ENCODE measurements around the gene PROX2. TPM values are rescaled to one million over a fixed set of nuclear protein-coding genes. Genes with fewer than 3 reads are reported as not detected.

PROX2 gene
- total RNA-seq, 1 experiment from 2014 or later: not detected

- no peaks in the 10 kb centered on the region for H3K79me2 ChIP-seq (ENCODE audit: low read length)
- ChIA-PET CTCF (no interaction called here), POLR2A (ENCODE audit: unreplicated experiment) (no interaction called here)
- no peak overlapping the region for H3K4me2 ChIP-seq (ENCODE audit: low read length)
- H3K36me3 ChIP-seq (ENCODE audit: low read depth, low read length): no peaks in the 10 kb centered on the region
- H3K27ac ChIP-seq (ENCODE audit: low read length): no peak overlapping the region
- intact Hi-C loops (cut with micrococcal nuclease): no loop called here
- BruUV-seq (replicated peaks): no TSS peak
- H3K4me1 ChIP-seq (ENCODE audit: insufficient read depth, low read length): no peaks in the 10 kb centered on the region
- H2AFZ ChIP-seq (ENCODE audit: low read length): no peak overlapping the region
- no peak overlapping the region for H3K9ac ChIP-seq (ENCODE audit: low read length)
- no peaks in the 10 kb centered on the region for H3K9me3 ChIP-seq (ENCODE audit: low read length)
- no peaks in the 10 kb centered on the region for H4K20me1 ChIP-seq (ENCODE audit: low read length)
- no peaks in the 10 kb centered on the region for H3F3A ChIP-seq (ENCODE audit: low read length, unreplicated experiment)
- no peak for DNase-seq
- no peaks in the 10 kb centered on the region for H3K27me3 ChIP-seq (ENCODE audit: low read length)
- TF ChIP-seq, protein P1, sequence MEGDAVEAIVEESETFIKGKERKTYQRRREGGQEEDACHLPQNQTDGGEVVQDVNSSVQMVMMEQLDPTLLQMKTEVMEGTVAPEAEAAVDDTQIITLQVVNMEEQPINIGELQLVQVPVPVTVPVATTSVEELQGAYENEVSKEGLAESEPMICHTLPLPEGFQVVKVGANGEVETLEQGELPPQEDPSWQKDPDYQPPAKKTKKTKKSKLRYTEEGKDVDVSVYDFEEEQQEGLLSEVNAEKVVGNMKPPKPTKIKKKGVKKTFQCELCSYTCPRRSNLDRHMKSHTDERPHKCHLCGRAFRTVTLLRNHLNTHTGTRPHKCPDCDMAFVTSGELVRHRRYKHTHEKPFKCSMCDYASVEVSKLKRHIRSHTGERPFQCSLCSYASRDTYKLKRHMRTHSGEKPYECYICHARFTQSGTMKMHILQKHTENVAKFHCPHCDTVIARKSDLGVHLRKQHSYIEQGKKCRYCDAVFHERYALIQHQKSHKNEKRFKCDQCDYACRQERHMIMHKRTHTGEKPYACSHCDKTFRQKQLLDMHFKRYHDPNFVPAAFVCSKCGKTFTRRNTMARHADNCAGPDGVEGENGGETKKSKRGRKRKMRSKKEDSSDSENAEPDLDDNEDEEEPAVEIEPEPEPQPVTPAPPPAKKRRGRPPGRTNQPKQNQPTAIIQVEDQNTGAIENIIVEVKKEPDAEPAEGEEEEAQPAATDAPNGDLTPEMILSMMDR (conservative IDR thresholded peaks at IDR 0.05; ENCODE audit: low read depth, low read length): no peak
- TF ChIP-seq EZH2 (IDR thresholded peaks at IDR 0.05; ENCODE audit: low read length, unreplicated experiment) (no peak), EZH2phosphoT487 (IDR thresholded peaks at IDR 0.05; ENCODE audit: borderline replicate concordance, low read length) (no peak)
- ATAC-seq: no peak
- H3K4me3 ChIP-seq (ENCODE audit: low read length): no peak overlapping the region
- no peaks in the 10 kb centered on the region for H3K9me2 ChIP-seq (replicated peaks; ENCODE audit: low read length)
These were observed 20.0 kb downstream of the PROX2 start for GRCh38 chr14:74855945-74856344.

- Histone ChIP-seq H3K4me1 (ENCODE audit: insufficient read depth, low read length) (no peaks in the 10 kb centered on the region), H3K36me3 (ENCODE audit: low read depth, low read length) (no peaks in the 10 kb centered on the region), H3K9me2 (replicated peaks; ENCODE audit: low read length) (no peaks in the 10 kb centered on the region), H3K27ac (ENCODE audit: low read length) (no peak overlapping the region), H3K4me2 (ENCODE audit: low read length) (no peak overlapping the region), H3K27me3 (ENCODE audit: low read length) (no peaks in the 10 kb centered on the region), H3K4me3 (ENCODE audit: low read length) (no peak overlapping the region), H3F3A (ENCODE audit: low read length, unreplicated experiment) (no peaks in the 10 kb centered on the region), H3K9ac (ENCODE audit: low read length) (no peak overlapping the region), H3K9me3 (ENCODE audit: low read length) (no peaks in the 10 kb centered on the region), H3K79me2 (ENCODE audit: low read length) (no peaks in the 10 kb centered on the region), H2AFZ (ENCODE audit: low read length) (no peak overlapping the region), H4K20me1 (ENCODE audit: low read length) (no peaks in the 10 kb centered on the region)
- no TSS peak for BruUV-seq (replicated peaks)
- intact Hi-C loops (cut with micrococcal nuclease): no loop called here
- ChIA-PET CTCF (no interaction called here), POLR2A (ENCODE audit: unreplicated experiment) (interaction anchor here (0.6 kb wide), 1 partner anchor 16 kb away, joined by 5 read pairs; no protein-coding TSS in a partner anchor)
- TF ChIP-seq, protein P1 (conservative IDR thresholded peaks at IDR 0.05; ENCODE audit: low read depth, low read length): no peak
- TF ChIP-seq EZH2 (IDR thresholded peaks at IDR 0.05; ENCODE audit: low read length, unreplicated experiment) (no peak), EZH2phosphoT487 (IDR thresholded peaks at IDR 0.05; ENCODE audit: borderline replicate concordance, low read length) (no peak)
- DNase-seq (no peak), ATAC-seq (no peak)
These were observed 20.9 kb downstream of the PROX2 start for GRCh38 chr14:74855021-74855420.

- intact Hi-C loops (cut with micrococcal nuclease): no loop called here
- Histone ChIP-seq H3K9ac (ENCODE audit: low read length) (no peak overlapping the region), H3K79me2 (ENCODE audit: low read length) (no peaks in the 10 kb centered on the region), H3K4me2 (ENCODE audit: low read length) (no peak overlapping the region), H3K27ac (ENCODE audit: low read length) (no peak overlapping the region), H3K27me3 (ENCODE audit: low read length) (no peaks in the 10 kb centered on the region), H3K36me3 (ENCODE audit: low read depth, low read length) (no peaks in the 10 kb centered on the region), H3K4me3 (ENCODE audit: low read length) (no peak overlapping the region), H3K9me3 (ENCODE audit: low read length) (no peaks in the 10 kb centered on the region), H2AFZ (ENCODE audit: low read length) (no peak overlapping the region), H3K4me1 (ENCODE audit: insufficient read depth, low read length) (no peaks in the 10 kb centered on the region), H4K20me1 (ENCODE audit: low read length) (no peaks in the 10 kb centered on the region), H3K9me2 (replicated peaks; ENCODE audit: low read length) (no peaks in the 10 kb centered on the region), H3F3A (ENCODE audit: low read length, unreplicated experiment) (no peaks in the 10 kb centered on the region)
- BruUV-seq (replicated peaks): no TSS peak
- CTCF ChIA-PET: no interaction called here
- POLR2A ChIA-PET (ENCODE audit: unreplicated experiment): interaction anchor here (0.5 kb wide), 1 partner anchor 36 kb away, joined by 3 read pairs; no protein-coding TSS in a partner anchor
- DNase-seq (no peak), ATAC-seq (no peak)
- TF ChIP-seq EZH2phosphoT487 (IDR thresholded peaks at IDR 0.05; ENCODE audit: borderline replicate concordance, low read length): no peak
- TF ChIP-seq EZH2 (IDR thresholded peaks at IDR 0.05; ENCODE audit: low read length, unreplicated experiment): no peak
- TF ChIP-seq, protein P1 (conservative IDR thresholded peaks at IDR 0.05; ENCODE audit: low read depth, low read length): no peak
These were observed 22.4 kb downstream of the PROX2 start for GRCh38 chr14:74853581-74853980.
